Panc1 (cell line): Measurements from ENCODE around the gene UBTD2. TPM values are rescaled to one million over a fixed set of nuclear protein-coding genes. Genes with fewer than 3 reads are reported as not detected.

Source experiments
- ATAC-seq: fragments of 200-7000 bp; cut with Tn5 transposase; 2 replicates; pipeline ENCODE4 v1.9.1; 2020; ENCODE audit warnings: mild to moderate bottlenecking, moderate library complexity
- BruUV-seq: library from RNA; stranded (reverse); fragments of 400-500 nt; replicated peaks from 2 replicates; lab custom pipeline; 2021; lab: Mats Ljungman, UMichigan
- CTCF ChIA-PET: fragments of 300-600 bp; sonication (Branson Sonifier 250); formaldehyde crosslinking; loops from one replicate; lab custom pipeline; 2022; ENCODE audit warnings: antibody characterized with exemption; lab: Charles Lee
- POLR2A ChIA-PET: fragments of 300-600 bp; sonication (Branson Sonifier 250); formaldehyde crosslinking; loops from one replicate; lab custom pipeline; 2022; ENCODE audit warnings: antibody characterized with exemption; lab: Charles Lee
- DNase-seq: peaks from one replicate; pipeline ENCODE4 v3.0.0-alpha.2; 2010; ENCODE audit warnings: low read depth, low spot score
- H3K27ac ChIP-seq: 2 replicates; pipeline ENCODE4 v1.5.1; 2011; ENCODE audit warnings: mild to moderate bottlenecking, low read length, inconsistent platforms
- H3K27me3 ChIP-seq: fragments of 200-500 bp; sonication (Bioruptor generic); 2 replicates; pipeline ENCODE4 v1.6.0; 2014; ENCODE audit warnings: low read length, inconsistent platforms; ENCODE audit not compliant: control insufficient read depth, insufficient read depth
- H3K36me3 ChIP-seq: fragments of 200-500 bp; sonication (Bioruptor generic); 2 replicates; pipeline ENCODE4 v1.5.1; 2014; ENCODE audit warnings: inconsistent platforms, mild to moderate bottlenecking, low read length, moderate library complexity; ENCODE audit not compliant: control insufficient read depth, insufficient read depth
- H3K4me1 ChIP-seq: 2 replicates; pipeline ENCODE4 v1.5.1; 2011; ENCODE audit warnings: inconsistent platforms, mild to moderate bottlenecking, low read length, moderate library complexity; ENCODE audit not compliant: control insufficient read depth, insufficient read depth
- H3K4me3 ChIP-seq, 2 experiments: 2 replicates each; pipeline ENCODE4 v1.5.1; 2011 to 2012; ENCODE audit warnings: low read depth in 2 of 2, low read length in 2 of 2, mild to moderate bottlenecking in 2 of 2, inconsistent platforms in 1 of 2, moderate library complexity in 1 of 2
- H3K9me3 ChIP-seq: fragments of 200-500 bp; sonication (Bioruptor generic); 2 replicates; pipeline ENCODE4 v1.5.1; 2014; ENCODE audit warnings: low read depth, mild to moderate bottlenecking, inconsistent platforms, low read length, moderate library complexity; ENCODE audit not compliant: control insufficient read depth, insufficient read depth
- CTCF ChIP-seq: fragments of 450-650 bp; IDR thresholded peaks from 2 replicates; pipeline ENCODE4 v1.5.1; 2017; ENCODE audit warnings: mild to moderate bottlenecking
- POLR2AphosphoS5 ChIP-seq: IDR thresholded peaks from 2 replicates; pipeline ENCODE4 v1.6.1; 2012; ENCODE audit warnings: mild to moderate bottlenecking, low read depth, low read length, moderate library complexity
- REST ChIP-seq, 2 experiments: IDR thresholded peaks; 2 replicates each; pipeline ENCODE4 v1.6.1; 2011 to 2012; ENCODE audit warnings: low read depth in 2 of 2, control low read depth in 1 of 2, low read length in 1 of 2, mild to moderate bottlenecking in 1 of 2, moderate library complexity in 1 of 2; ENCODE audit not compliant: insufficient read depth in 1 of 2
- SIN3A ChIP-seq: IDR thresholded peaks from 2 replicates; pipeline ENCODE4 v1.6.1; 2012; ENCODE audit warnings: low read depth, mild to moderate bottlenecking, low read length, moderate library complexity, borderline replicate concordance; ENCODE audit not compliant: insufficient read depth
- TCF7L2 ChIP-seq: IDR thresholded peaks from 2 replicates; pipeline ENCODE4 v1.6.1; 2011; ENCODE audit warnings: mild to moderate bottlenecking, low read depth, low read length, inconsistent platforms
- in situ Hi-C: cut with HindIII; loops from 2 replicates; pipeline ENCODE4 v1.10.0; 2016; ENCODE audit warnings: low sequenced_read_pairs, low pct_unique_long_range_greater_than_20kb
- intact Hi-C: fragments of 100-400 bp; cut with micrococcal nuclease; formaldehyde crosslinking; loops from one replicate; pipeline ENCODE4 v1.10.0; 2022; ENCODE audit not compliant: unreplicated experiment
- total RNA-seq: library from RNA; stranded (reverse); gene quantifications from one replicate; pipeline ENCODE4 v1.2.1, GENCODE V29; 2021; ENCODE audit not compliant: unreplicated experiment

The UBTD2 gene
- total RNA-seq, 1 experiment from 2014 or later, result 32.5 TPM

- in situ Hi-C loops (no loop called here), intact Hi-C loops (no loop called here)
- Histone ChIP-seq H3K4me3 (no peak overlapping the region), H3K9me3 (no peaks in the 10 kb centered on the region), H3K4me1 (peaks cover 14% of the 10 kb centered on the region), H3K27me3 (no peaks in the 10 kb centered on the region), H3K36me3 (no peaks in the 10 kb centered on the region), H3K27ac (no peak overlapping the region)
- DNase-seq (no peak), ATAC-seq (no peak)
- ChIA-PET CTCF (no interaction called here), POLR2A (no interaction called here)
- BruUV-seq, result no TSS peak
- no peak for TF ChIP-seq CTCF
Measured at GRCh38 chr5:172311026-172311425, 27.5 kb upstream of the UBTD2 start.

GRCh38 chr5:172305380-172305779 lies 21.8 kb upstream of the UBTD2 start:
- Histone ChIP-seq H3K4me3 (no peak overlapping the region), H3K4me1 (peaks cover 18% of the 10 kb centered on the region; the same call in 1 of the 2 replicates), H3K9me3 (peaks cover 8% of the 10 kb centered on the region; the same call in 1 of the 2 replicates), H3K36me3 (no peaks in the 10 kb centered on the region), H3K27ac (no peak overlapping the region), H3K27me3 (no peaks in the 10 kb centered on the region)
- no TSS peak for BruUV-seq
- TF ChIP-seq REST (IDR thresholded peaks at IDR 0.05; ENCODE audit: insufficient read depth in 1 of 2, low read depth in 2 of 2, low read length in 1 of 2), result no peak
- TF ChIP-seq TCF7L2, result no peak
- no peak for TF ChIP-seq SIN3A
- TF ChIP-seq POLR2AphosphoS5, result no peak
- no peak for TF ChIP-seq CTCF
- in situ Hi-C loops (no loop called here), intact Hi-C loops (no loop called here)
- ATAC-seq (no peak), DNase-seq (no peak)
- ChIA-PET CTCF (interaction anchor here (0.7 kb wide), 1 partner anchor 79 kb away, joined by 5 read pairs; no protein-coding TSS in a partner anchor), POLR2A (interaction anchor here (0.7 kb wide), 1 partner anchor 1324 kb away, joined by 3 read pairs; no protein-coding TSS in a partner anchor)
